Retinal pigment epithelial cell (primary cell): ENCODE results near the gene SCMH1.
"Not testable (repeated sequence)": the region's sequence is repeated elsewhere in the genome, so short reads cannot be mapped to it uniquely, and the experiment has no call there.

Experiments
- DNase-seq: peaks from one replicate; pipeline ENCODE4 v3.0.0-alpha.2; 2010; ENCODE audit warnings: low read depth
- H3K4me3 ChIP-seq: 2 replicates; pipeline ENCODE4 v1.5.1; 2011; ENCODE audit warnings: mild to moderate bottlenecking, low read length, control low read depth, moderate library complexity
- TF ChIP-seq, protein P1 (sequence below): conservative IDR thresholded peaks from 2 replicates; pipeline ENCODE4 v1.5.1; 2011; ENCODE audit warnings: low read depth, low read length, control low read depth, inconsistent platforms

SCMH1 gene

DNA sequence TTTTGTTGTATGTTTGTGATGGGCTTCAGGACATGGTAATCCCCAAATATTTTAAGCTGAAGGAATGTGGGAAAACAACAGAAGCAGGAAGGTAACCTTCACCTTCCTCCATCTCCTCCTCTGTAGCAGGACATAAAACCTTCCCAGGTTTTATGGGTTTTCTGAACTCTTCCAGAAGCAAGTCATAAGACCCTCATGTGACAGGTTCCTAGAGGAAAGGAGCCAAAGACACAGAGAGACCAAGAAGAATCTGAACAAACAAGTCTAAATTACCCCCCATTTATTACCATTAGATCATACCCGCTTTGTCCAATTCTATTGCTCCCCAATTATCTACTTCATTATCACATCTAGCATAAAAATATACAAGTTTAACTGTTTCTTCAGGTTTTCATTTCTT, 28.8 kb downstream of the SCMH1 start:
- TF ChIP-seq, protein P1, sequence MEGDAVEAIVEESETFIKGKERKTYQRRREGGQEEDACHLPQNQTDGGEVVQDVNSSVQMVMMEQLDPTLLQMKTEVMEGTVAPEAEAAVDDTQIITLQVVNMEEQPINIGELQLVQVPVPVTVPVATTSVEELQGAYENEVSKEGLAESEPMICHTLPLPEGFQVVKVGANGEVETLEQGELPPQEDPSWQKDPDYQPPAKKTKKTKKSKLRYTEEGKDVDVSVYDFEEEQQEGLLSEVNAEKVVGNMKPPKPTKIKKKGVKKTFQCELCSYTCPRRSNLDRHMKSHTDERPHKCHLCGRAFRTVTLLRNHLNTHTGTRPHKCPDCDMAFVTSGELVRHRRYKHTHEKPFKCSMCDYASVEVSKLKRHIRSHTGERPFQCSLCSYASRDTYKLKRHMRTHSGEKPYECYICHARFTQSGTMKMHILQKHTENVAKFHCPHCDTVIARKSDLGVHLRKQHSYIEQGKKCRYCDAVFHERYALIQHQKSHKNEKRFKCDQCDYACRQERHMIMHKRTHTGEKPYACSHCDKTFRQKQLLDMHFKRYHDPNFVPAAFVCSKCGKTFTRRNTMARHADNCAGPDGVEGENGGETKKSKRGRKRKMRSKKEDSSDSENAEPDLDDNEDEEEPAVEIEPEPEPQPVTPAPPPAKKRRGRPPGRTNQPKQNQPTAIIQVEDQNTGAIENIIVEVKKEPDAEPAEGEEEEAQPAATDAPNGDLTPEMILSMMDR, result no peak
- no peak overlapping the region for H3K4me3 ChIP-seq
- DNase-seq, result no peak

DNA sequence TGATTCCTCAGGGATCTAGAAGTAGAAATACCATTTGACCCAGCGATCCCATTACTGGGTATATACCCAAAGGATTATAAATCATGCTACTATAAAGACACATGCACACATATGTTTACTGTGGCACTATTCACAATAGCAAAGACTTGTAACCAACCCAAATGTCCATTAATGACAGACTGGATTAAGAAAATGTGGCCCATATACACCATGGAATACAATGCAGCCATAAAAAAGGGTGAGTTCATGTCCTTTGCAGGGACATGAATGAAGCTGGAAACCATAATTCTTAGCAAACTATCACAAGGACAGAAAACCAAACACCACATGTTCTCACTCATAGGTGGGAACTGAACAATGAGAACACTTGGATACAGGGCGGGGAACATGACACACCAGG, 30.5 kb downstream of the SCMH1 start:
- not testable (repeated sequence) for DNase-seq, H3K4me3 ChIP-seq

DNA sequence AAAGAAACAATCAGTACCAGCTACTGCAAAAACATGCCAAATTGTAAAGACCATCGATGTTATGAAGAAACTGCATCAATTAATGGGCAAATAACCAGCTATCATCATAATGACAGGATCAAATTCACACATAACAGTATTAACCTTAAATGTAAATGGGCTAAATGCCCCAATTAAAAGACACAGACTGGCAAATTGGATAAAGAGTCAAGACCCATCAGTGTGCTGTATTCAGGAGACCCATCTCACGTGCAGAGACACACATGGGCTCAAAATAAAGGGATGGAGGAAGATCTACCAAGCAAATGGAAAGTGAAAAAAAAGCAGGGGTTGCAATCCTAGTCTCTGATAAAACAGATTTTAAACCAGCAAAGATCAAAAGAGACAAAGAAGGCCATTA, 35.1 kb downstream of the SCMH1 start:
- not testable (repeated sequence) for H3K4me3 ChIP-seq, DNase-seq

DNA sequence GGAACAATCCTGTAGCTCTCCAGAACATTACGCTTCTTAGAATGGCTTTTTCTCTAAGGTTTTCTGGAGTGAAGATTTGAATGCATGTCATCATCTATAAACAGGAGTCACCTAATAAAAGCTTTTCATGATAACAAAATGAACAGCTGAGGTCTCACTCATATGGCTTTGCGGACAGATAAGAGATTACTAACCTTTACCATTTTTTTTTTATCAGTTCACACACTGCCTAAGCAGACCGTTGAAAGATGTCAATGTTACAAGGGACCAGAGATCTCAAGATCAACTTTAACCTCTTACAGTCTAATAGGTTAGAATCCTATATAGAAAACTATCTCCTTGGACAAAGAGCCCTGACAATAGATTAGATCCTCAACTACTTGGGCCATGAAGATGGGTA, 41.4 kb downstream of the SCMH1 start:
- no peak for DNase-seq
- TF ChIP-seq, protein P1, result no peak
- H3K4me3 ChIP-seq, result no peak overlapping the region

DNA sequence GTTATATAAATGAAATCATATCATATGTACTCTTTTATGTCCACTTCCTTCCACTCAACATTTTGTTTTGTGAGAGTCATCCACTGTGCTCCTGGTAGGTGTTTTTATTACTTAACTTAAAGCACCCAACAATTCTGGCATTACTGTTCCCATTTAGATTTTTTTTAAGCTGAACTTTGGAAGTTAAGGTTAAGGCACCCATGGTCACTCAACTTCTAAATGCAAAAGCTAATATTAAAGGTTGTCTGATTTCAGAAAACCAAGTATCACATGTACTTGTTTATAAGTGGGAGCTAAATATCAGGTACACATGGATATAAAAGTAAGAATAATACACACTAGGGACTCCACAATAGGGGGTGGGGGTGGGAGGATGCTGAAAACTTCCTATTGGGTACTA, 42.7 kb downstream of the SCMH1 start:
- H3K4me3 ChIP-seq, result no peak overlapping the region
- DNase-seq, result no peak
- TF ChIP-seq, protein P1, result no peak

DNA sequence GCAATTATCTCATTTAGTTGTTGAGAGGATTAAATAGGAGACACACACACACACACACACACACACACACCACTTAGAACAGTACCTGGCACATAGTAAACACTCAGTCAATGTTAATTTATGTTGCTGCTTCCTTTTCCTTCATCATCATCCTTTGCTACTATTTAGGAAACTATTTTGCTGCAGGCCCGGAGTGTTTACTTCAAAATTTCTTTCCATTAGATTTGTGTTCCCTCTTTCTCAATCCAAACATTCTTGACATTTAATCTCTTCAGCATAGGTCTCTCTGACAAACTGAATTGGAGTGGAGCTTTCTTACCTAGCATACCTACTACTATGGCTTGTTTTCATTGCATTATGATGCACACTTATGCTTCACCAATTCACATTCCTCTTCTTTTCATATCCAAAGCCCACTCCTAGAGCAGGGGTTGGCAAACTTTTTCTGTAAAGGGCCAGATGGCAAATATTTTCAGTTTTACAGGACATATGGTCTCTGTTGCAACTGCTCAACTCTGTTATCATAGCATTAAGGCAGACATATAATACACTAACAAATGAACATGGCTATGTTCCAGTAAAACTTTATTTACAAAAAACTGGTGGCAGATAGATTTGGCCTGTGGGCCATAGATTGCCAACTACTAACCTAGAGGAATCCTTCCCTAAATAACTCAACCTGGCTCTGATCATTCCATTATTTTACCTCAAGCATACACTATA, 49.5 kb downstream of the SCMH1 start:
- DNase-seq, result no peak
- TF ChIP-seq, protein P1, result no peak
- H3K4me3 ChIP-seq, result no peak overlapping the region

DNA sequence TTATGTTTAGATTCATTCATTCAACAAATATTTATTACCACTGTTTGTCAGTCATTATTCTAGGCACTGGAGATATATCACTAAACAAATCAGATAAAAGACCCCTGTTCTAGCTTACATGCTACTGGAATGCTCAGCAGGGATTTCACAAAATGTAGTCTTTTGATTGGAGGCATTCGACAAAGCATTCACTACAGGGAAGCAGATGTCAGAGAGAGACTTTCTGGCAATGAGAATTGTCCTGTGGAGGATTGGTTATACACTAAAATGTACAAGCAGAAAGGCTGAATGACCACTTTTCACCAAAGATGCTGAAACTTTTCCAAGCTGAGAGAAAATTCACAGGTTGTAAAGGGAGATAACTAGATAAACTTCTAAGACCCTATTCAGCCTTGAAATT, 57.7 kb downstream of the SCMH1 start:
- DNase-seq, result no peak
- TF ChIP-seq, protein P1, result no peak
- H3K4me3 ChIP-seq, result no peak overlapping the region

DNA sequence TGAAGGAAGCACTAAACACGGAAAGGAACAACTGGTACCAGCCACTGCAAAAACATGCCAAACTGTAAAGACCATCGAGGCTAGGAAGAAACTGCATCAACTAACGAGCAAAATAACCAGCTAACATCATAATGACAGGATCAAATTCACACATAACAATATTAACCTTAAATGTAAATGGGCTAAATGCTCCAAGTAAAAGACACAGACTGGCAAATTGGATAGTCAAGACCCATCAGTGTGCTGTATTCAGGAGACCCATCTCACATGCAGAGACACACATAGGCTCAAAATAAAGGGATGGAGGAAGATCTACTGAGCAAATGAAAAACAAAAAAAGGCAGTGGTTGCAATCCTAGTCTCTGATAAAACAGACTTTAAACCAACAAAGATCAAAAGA, 63.9 kb downstream of the SCMH1 start:
- not testable (repeated sequence) for DNase-seq, H3K4me3 ChIP-seq

DNA sequence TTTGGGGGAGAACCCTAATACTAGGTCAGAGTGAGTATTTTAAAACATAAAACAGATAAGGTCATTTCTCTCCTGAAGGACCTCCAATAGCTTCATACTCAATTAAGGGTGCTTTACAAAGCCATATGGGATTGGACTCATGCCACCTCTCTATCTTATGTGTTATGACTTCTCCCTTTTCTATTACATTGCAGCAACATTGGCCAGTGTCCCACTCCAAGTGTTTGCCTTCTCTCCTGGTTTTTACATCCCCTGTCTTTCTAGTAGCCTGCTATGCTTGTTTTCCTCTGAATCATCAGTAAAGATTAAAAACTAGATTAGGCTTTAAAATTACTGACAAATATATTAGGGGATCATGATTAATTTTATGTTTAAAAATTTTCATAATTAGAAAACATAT, 66.6 kb downstream of the SCMH1 start:
- TF ChIP-seq, protein P1, result no peak
- DNase-seq, result no peak
- no peak overlapping the region for H3K4me3 ChIP-seq
